ENCODE data around the gene MARK3.

The MARK3 gene

DNA sequence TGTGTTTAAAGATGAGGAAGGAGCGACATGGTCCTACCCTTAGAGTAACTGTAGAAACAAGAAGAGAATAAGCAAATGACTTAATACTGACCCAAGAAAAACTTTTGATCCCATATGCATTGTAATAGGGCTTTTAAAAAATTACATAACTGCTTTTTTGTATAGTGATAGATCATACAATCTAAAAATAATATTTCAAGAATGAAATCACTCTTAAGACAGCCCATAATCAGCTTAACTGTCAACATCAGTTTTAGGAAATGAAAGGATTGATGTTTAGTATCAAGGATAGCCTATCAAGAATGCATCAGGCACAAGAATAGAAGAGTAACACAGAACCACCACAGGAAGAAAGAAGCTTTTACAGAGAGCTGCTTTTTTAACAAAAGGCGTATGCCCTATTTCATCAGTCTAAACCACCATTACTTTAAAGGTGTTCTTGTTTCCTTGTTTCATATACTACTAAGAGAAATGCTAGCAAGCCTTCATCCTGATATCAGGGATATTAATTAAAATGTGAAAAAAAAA, 64.5 kb downstream of the MARK3 start:
- Histone ChIP-seq H4K20me1 (ENCODE audit: insufficient read depth) (no peaks in the 10 kb centered on the region), H2AFZ (ENCODE audit: low read depth) (no peak overlapping the region), H3K4me1 (ENCODE audit: low read depth, poor library complexity, severe bottlenecking) (peaks cover 12% of the 10 kb centered on the region), H3K79me2 (ENCODE audit: insufficient read depth, low read depth) (peaks cover 5% of the 10 kb centered on the region; the same call in 1 of the 2 replicates), H3K27ac (no peak overlapping the region), H3K4me2 (no peak overlapping the region), H3K27me3 (ENCODE audit: insufficient read depth, low read depth) (no peaks in the 10 kb centered on the region), H3K9ac (no peak overlapping the region), H3K4me3 (IDR thresholded peaks at IDR 0.05; ENCODE audit: insufficient read depth, low read depth, low read length) (no peak overlapping the region), H3K36me3 (ENCODE audit: insufficient read depth) (no peaks in the 10 kb centered on the region)
- TF ChIP-seq, protein P1, sequence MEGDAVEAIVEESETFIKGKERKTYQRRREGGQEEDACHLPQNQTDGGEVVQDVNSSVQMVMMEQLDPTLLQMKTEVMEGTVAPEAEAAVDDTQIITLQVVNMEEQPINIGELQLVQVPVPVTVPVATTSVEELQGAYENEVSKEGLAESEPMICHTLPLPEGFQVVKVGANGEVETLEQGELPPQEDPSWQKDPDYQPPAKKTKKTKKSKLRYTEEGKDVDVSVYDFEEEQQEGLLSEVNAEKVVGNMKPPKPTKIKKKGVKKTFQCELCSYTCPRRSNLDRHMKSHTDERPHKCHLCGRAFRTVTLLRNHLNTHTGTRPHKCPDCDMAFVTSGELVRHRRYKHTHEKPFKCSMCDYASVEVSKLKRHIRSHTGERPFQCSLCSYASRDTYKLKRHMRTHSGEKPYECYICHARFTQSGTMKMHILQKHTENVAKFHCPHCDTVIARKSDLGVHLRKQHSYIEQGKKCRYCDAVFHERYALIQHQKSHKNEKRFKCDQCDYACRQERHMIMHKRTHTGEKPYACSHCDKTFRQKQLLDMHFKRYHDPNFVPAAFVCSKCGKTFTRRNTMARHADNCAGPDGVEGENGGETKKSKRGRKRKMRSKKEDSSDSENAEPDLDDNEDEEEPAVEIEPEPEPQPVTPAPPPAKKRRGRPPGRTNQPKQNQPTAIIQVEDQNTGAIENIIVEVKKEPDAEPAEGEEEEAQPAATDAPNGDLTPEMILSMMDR (conservative IDR thresholded peaks at IDR 0.05; ENCODE audit: low read depth, low read length): no peak

DNA sequence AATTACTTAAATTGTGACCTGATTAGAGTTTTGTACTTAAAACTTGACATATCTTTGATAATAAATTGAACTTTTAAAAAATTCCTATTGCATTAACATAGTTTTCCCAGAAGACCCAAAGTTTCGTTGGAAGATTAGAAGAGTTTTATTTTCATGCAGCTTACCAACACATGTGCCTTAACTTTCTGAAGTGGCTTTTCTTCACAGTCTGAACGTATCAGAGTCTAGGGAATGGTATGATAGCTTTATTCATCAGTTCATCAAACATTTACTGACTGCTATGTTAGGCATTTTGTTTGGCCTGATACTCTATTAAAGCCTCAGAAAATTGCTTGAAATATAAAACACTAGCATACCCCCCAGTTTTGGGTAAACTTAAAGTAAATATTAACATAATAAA, 65.2 kb downstream of the MARK3 start:
- H3K27me3 ChIP-seq (ENCODE audit: insufficient read depth, low read depth): no peaks in the 10 kb centered on the region
- H3K9ac ChIP-seq: no peak overlapping the region
- H3K4me3 ChIP-seq (IDR thresholded peaks at IDR 0.05; ENCODE audit: insufficient read depth, low read depth, low read length): no peak overlapping the region
- H3K4me1 ChIP-seq (ENCODE audit: low read depth, poor library complexity, severe bottlenecking): peaks cover 5% of the 10 kb centered on the region
- no peak overlapping the region for H3K4me2 ChIP-seq
- peaks cover 3% of the 10 kb centered on the region; the same call in 1 of the 2 replicates for H3K79me2 ChIP-seq (ENCODE audit: insufficient read depth, low read depth)
- TF ChIP-seq, protein P1 (conservative IDR thresholded peaks at IDR 0.05; ENCODE audit: low read depth, low read length): no peak
- H3K27ac ChIP-seq: no peak overlapping the region
- H4K20me1 ChIP-seq (ENCODE audit: insufficient read depth): no peaks in the 10 kb centered on the region
- H3K36me3 ChIP-seq (ENCODE audit: insufficient read depth): no peaks in the 10 kb centered on the region
- no peak overlapping the region for H2AFZ ChIP-seq (ENCODE audit: low read depth)

DNA sequence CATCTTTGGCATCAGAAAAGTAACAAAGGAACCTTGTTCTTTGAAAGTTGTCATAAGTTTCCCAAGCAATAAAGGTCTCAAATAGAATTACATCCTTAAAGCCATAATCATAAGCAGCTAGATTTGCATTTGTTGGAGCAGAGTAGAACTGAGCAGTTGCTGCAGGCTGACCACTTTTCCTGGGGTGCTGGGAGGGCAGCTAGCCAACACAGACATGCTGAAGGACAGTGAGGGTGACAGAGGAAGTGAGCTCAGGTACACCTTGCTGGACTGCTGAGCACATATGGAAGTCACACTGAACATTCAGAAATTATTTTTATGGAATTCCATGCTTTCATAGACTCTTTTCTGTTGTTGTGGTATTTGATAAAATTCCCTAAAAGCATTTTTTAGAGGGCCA, 66.2 kb downstream of the MARK3 start:
- H3K9ac ChIP-seq: no peak overlapping the region
- no peaks in the 10 kb centered on the region for H4K20me1 ChIP-seq (ENCODE audit: insufficient read depth)
- no peak overlapping the region for H2AFZ ChIP-seq (ENCODE audit: low read depth)
- no peaks in the 10 kb centered on the region for H3K36me3 ChIP-seq (ENCODE audit: insufficient read depth)
- H3K4me2 ChIP-seq: no peak overlapping the region
- no peak overlapping the region for H3K4me3 ChIP-seq (IDR thresholded peaks at IDR 0.05; ENCODE audit: insufficient read depth, low read depth, low read length)
- H3K79me2 ChIP-seq (ENCODE audit: insufficient read depth, low read depth): no peaks in the 10 kb centered on the region; the same call in 1 of the 2 replicates
- TF ChIP-seq, protein P1 (conservative IDR thresholded peaks at IDR 0.05; ENCODE audit: low read depth, low read length): no peak
- no peaks in the 10 kb centered on the region for H3K4me1 ChIP-seq (ENCODE audit: low read depth, poor library complexity, severe bottlenecking)
- H3K27ac ChIP-seq: no peak overlapping the region
- H3K27me3 ChIP-seq (ENCODE audit: insufficient read depth, low read depth): no peaks in the 10 kb centered on the region

DNA sequence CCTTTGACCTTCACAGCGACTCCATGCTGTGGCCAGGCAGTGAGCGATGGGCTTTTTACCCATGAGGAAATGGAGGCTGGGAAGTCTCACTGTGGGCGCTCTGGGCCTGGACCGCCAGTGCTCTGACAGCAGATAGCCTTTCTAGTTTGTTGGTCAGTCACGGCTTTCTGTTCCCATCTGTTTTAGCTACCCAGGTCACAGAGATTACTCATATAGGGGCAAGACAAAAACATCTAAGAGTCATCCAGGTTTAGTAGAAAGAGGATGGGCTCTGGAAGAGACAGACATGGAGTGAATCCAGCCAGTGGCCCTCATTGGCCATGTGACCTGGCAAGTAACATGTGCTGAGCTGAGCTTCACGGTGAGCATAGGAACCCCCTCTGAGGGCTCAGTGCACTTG, 68.6 kb downstream of the MARK3 start:
- Histone ChIP-seq H3K9ac (no peak overlapping the region), H4K20me1 (ENCODE audit: insufficient read depth) (no peaks in the 10 kb centered on the region), H3K36me3 (ENCODE audit: insufficient read depth) (no peaks in the 10 kb centered on the region), H3K4me2 (no peak overlapping the region), H3K27me3 (ENCODE audit: insufficient read depth, low read depth) (no peaks in the 10 kb centered on the region), H3K79me2 (ENCODE audit: insufficient read depth, low read depth) (no peaks in the 10 kb centered on the region), H3K4me1 (ENCODE audit: low read depth, poor library complexity, severe bottlenecking) (no peaks in the 10 kb centered on the region), H2AFZ (ENCODE audit: low read depth) (no peak overlapping the region), H3K27ac (no peak overlapping the region), H3K4me3 (IDR thresholded peaks at IDR 0.05; ENCODE audit: insufficient read depth, low read depth, low read length) (no peak overlapping the region)
- TF ChIP-seq, protein P1 (conservative IDR thresholded peaks at IDR 0.05; ENCODE audit: low read depth, low read length): no peak

Measured in KMS-11 (cell line).